Smooth muscle cell (in vitro differentiated cells): Measurements from ENCODE around the gene MAD1L1. TPM values are rescaled to one million over a fixed set of nuclear protein-coding genes. Genes with fewer than 3 reads are reported as not detected.

ENCODE experiments used
- DNase-seq: peaks from one replicate; lab custom pipeline; 2025; ENCODE audit not compliant: unreplicated experiment; lab: John Stamatoyannopoulos, UW
- H2AFZ ChIP-seq: fragments of 200-600 bp; sonication (generic); 2 replicates; pipeline ENCODE4 v1.6.0; 2016; ENCODE audit warnings: antibody characterized with exemption, low read depth, mild to moderate bottlenecking
- H3F3A ChIP-seq: fragments of 200-600 bp; sonication (generic); 2 replicates; pipeline ENCODE4 v1.6.0; 2017; ENCODE audit warnings: antibody characterized with exemption, low read depth
- H3K27ac ChIP-seq: fragments of 200-600 bp; sonication (generic); 2 replicates; pipeline ENCODE4 v1.5.1; 2016; ENCODE audit warnings: low read depth, mild to moderate bottlenecking
- H3K27me3 ChIP-seq: fragments of 200-600 bp; sonication (generic); 2 replicates; pipeline ENCODE4 v1.6.1; 2016; ENCODE audit warnings: low read depth, mild to moderate bottlenecking
- H3K36me3 ChIP-seq: fragments of 200-600 bp; sonication (generic); 2 replicates; pipeline ENCODE4 v1.5.1; 2016; ENCODE audit warnings: low read depth
- H3K4me1 ChIP-seq: fragments of 200-600 bp; sonication (generic); 2 replicates; pipeline ENCODE4 v1.5.1; 2016; ENCODE audit warnings: low read depth
- H3K4me2 ChIP-seq: fragments of 200-600 bp; sonication (generic); 2 replicates; pipeline ENCODE4 v1.6.0; 2016; ENCODE audit warnings: mild to moderate bottlenecking
- H3K4me3 ChIP-seq: fragments of 200-600 bp; sonication (generic); 2 replicates; pipeline ENCODE4 v1.5.1; 2016; ENCODE audit warnings: mild to moderate bottlenecking
- H3K79me2 ChIP-seq: fragments of 200-600 bp; sonication (generic); 2 replicates; pipeline ENCODE4 v1.6.0; 2016; ENCODE audit warnings: low read depth, mild to moderate bottlenecking
- H3K9ac ChIP-seq: fragments of 200-600 bp; sonication (generic); 2 replicates; pipeline ENCODE4 v1.6.0; 2016; ENCODE audit warnings: low read depth
- H3K9me3 ChIP-seq: fragments of 200-600 bp; sonication (generic); replicated peaks from 2 replicates; pipeline ENCODE4 v1.5.1; 2016; ENCODE audit warnings: low read depth
- H4K20me1 ChIP-seq: fragments of 200-600 bp; sonication (generic); 2 replicates; pipeline ENCODE4 v1.6.0; 2016; ENCODE audit warnings: low read depth
- CTCF ChIP-seq: fragments of 200-600 bp; sonication (generic); IDR thresholded peaks from 2 replicates; pipeline ENCODE4 v1.5.1; 2017; ENCODE audit warnings: borderline replicate concordance, mild to moderate bottlenecking, antibody characterized with exemption; ENCODE audit not compliant: insufficient read depth, poor library complexity, severe bottlenecking
- WGBS: methylation state at CpG from one replicate; pipeline ENCODE4 v1.1.7; 2016; ENCODE audit warnings: low lambda C conversion rate; 5-methylcytosine and 5-hydroxymethylcytosine counted together
- polyA plus RNA-seq: library from polyadenylated mRNA; unstranded; fragments of >200 nt; fragmentation: Nextera tagmentation; extraction: Ambion mirVana; gene quantifications from 2 replicates; pipeline ENCODE4 v1.2.1, GENCODE V29; 2016
- total RNA-seq: library from RNA; depleted of rRNA; stranded (reverse); fragments of >200 nt; gene quantifications from 2 replicates; pipeline ENCODE4 v1.2.3, GENCODE V29; 2014

MAD1L1 gene
- total and polyA plus RNA-seq, 2 experiments from 2014 or later: 33.4 to 60.7 TPM

- H3K9me3 ChIP-seq: no peaks in the 10 kb centered on the region
- TF ChIP-seq CTCF: no peak
- H3F3A ChIP-seq: no peaks in the 10 kb centered on the region
- no peak overlapping the region for H2AFZ ChIP-seq
- H3K36me3 ChIP-seq: no peaks in the 10 kb centered on the region
- H3K27ac ChIP-seq: no peak overlapping the region
- no peak overlapping the region for H3K4me3 ChIP-seq
- H3K27me3 ChIP-seq: no peaks in the 10 kb centered on the region
- no peak overlapping the region for H3K9ac ChIP-seq
- H3K79me2 ChIP-seq: no peaks in the 10 kb centered on the region
- no peak overlapping the region for H3K4me2 ChIP-seq
- DNase-seq: no peak
- no peaks in the 10 kb centered on the region for H4K20me1 ChIP-seq
- no peaks in the 10 kb centered on the region for H3K4me1 ChIP-seq
- WGBS: 91% methylated on average over 20 of the region's 20 CpGs
Measured at GRCh38 chr7:2006231-2006771, 226.4 kb downstream of the MAD1L1 start.

- no peak overlapping the region for H3K4me2 ChIP-seq
- TF ChIP-seq CTCF: no peak
- no peaks in the 10 kb centered on the region for H3K27me3 ChIP-seq
- DNase-seq: no peak
- H2AFZ ChIP-seq: no peak overlapping the region
- H3K36me3 ChIP-seq: no peaks in the 10 kb centered on the region
- H3K79me2 ChIP-seq: no peaks in the 10 kb centered on the region
- WGBS: 92% methylated on average over 10 of the region's 10 CpGs
- no peaks in the 10 kb centered on the region for H3K9me3 ChIP-seq
- no peak overlapping the region for H3K27ac ChIP-seq
- no peak overlapping the region for H3K9ac ChIP-seq
- H3K4me1 ChIP-seq: no peaks in the 10 kb centered on the region
- no peak overlapping the region for H3K4me3 ChIP-seq
- H4K20me1 ChIP-seq: no peaks in the 10 kb centered on the region
- H3F3A ChIP-seq: no peaks in the 10 kb centered on the region
Measured at GRCh38 chr7:2005786-2006185, 227.0 kb downstream of the MAD1L1 start.

GRCh38 chr7:2004841-2005725 lies 227.7 kb downstream of the MAD1L1 start:
- Histone ChIP-seq H3K9ac (no peak overlapping the region), H3K4me2 (no peak overlapping the region), H3F3A (no peaks in the 10 kb centered on the region), H3K9me3 (no peaks in the 10 kb centered on the region), H3K4me1 (no peaks in the 10 kb centered on the region), H3K27me3 (no peaks in the 10 kb centered on the region), H3K79me2 (no peaks in the 10 kb centered on the region), H3K27ac (no peak overlapping the region), H3K36me3 (no peaks in the 10 kb centered on the region), H3K4me3 (no peak overlapping the region), H4K20me1 (no peaks in the 10 kb centered on the region), H2AFZ (no peak overlapping the region)
- DNase-seq: no peak
- no peak for TF ChIP-seq CTCF
- 97% methylated on average over 29 of the region's 29 CpGs for WGBS
